H9 (cell line): ENCODE results near the gene MMP11. TPM values are rescaled to one million over a fixed set of nuclear protein-coding genes. Genes with fewer than 3 reads are reported as not detected.

Experiments
- DNase-seq: peaks from one replicate; pipeline ENCODE4 v3.0.0-alpha.2; 2017
- H2AFZ ChIP-seq: one replicate; pipeline ENCODE4 v1.6.1; 2013; ENCODE audit warnings: mild to moderate bottlenecking, low read length, control low read depth, moderate library complexity
- H2AK5ac ChIP-seq: 2 replicates; pipeline ENCODE4 v1.6.1; 2013; ENCODE audit warnings: low read length, control low read depth, mixed read lengths; ENCODE audit not compliant: insufficient read length
- H2BK120ac ChIP-seq: one replicate; pipeline ENCODE4 v1.6.1; 2013; ENCODE audit warnings: low read depth, mild to moderate bottlenecking, low read length, control low read depth, inconsistent platforms; ENCODE audit not compliant: poor library complexity, severe bottlenecking
- H2BK12ac ChIP-seq: 2 replicates; pipeline ENCODE4 v1.6.1; 2013; ENCODE audit warnings: low read length, control low read depth, mixed read lengths, low read depth; ENCODE audit not compliant: insufficient read length
- H2BK15ac ChIP-seq: 2 replicates; pipeline ENCODE4 v1.6.1; 2013; ENCODE audit warnings: low read depth, low read length, control low read depth
- H2BK20ac ChIP-seq: one replicate; pipeline ENCODE4 v1.6.1; 2013; ENCODE audit warnings: low read depth, mild to moderate bottlenecking, low read length, control low read depth, inconsistent platforms; ENCODE audit not compliant: poor library complexity, severe bottlenecking
- H2BK5ac ChIP-seq: 2 replicates; pipeline ENCODE4 v1.6.1; 2013; ENCODE audit warnings: low read length, control low read depth, mixed read lengths; ENCODE audit not compliant: insufficient read length
- H3K14ac ChIP-seq: 2 replicates; pipeline ENCODE4 v1.6.1; 2013; ENCODE audit warnings: low read length, control low read depth; ENCODE audit not compliant: insufficient read depth
- H3K18ac ChIP-seq: 2 replicates; pipeline ENCODE4 v1.6.1; 2013; ENCODE audit warnings: low read depth, mild to moderate bottlenecking, mixed read lengths, low read length, control low read depth; ENCODE audit not compliant: insufficient read length
- H3K23ac ChIP-seq: 2 replicates; pipeline ENCODE4 v1.6.1; 2013; ENCODE audit warnings: low read length, control low read depth, mixed read lengths, low read depth; ENCODE audit not compliant: insufficient read length
- H3K23me2 ChIP-seq: 2 replicates; pipeline ENCODE4 v1.6.1; 2013; ENCODE audit warnings: low read depth, mild to moderate bottlenecking, mixed read lengths, low read length, control low read depth; ENCODE audit not compliant: insufficient read length, poor library complexity, severe bottlenecking
- H3K27ac ChIP-seq: 2 replicates; pipeline ENCODE4 v1.5.1; 2013; ENCODE audit warnings: low read length, control low read depth, mixed read lengths, low read depth; ENCODE audit not compliant: insufficient read length
- H3K27me3 ChIP-seq: 2 replicates; pipeline ENCODE4 v1.6.1; 2013; ENCODE audit warnings: low read length, control low read depth, inconsistent platforms; ENCODE audit not compliant: insufficient read depth
- H3K4ac ChIP-seq: 2 replicates; pipeline ENCODE4 v1.6.1; 2013; ENCODE audit warnings: low read depth, mild to moderate bottlenecking, control low read depth, inconsistent platforms, low read length, moderate library complexity
- H3K4me1 ChIP-seq: 2 replicates; pipeline ENCODE4 v1.6.1; 2013; ENCODE audit warnings: low read length, control low read depth, inconsistent platforms; ENCODE audit not compliant: insufficient read depth
- H3K4me2 ChIP-seq: 2 replicates; pipeline ENCODE4 v1.6.1; 2013; ENCODE audit warnings: low read length, control low read depth, mixed read lengths; ENCODE audit not compliant: insufficient read length, insufficient read depth
- H3K56ac ChIP-seq: 2 replicates; pipeline ENCODE4 v1.6.1; 2013; ENCODE audit warnings: low read depth, mild to moderate bottlenecking, mixed read lengths, low read length, control low read depth; ENCODE audit not compliant: insufficient read length
- H3K79me1 ChIP-seq: 2 replicates; pipeline ENCODE4 v1.6.1; 2013; ENCODE audit warnings: low read depth, mild to moderate bottlenecking, moderate library complexity, low read length, control low read depth, inconsistent platforms; ENCODE audit not compliant: insufficient read depth, poor library complexity, severe bottlenecking
- H3K79me2 ChIP-seq: 2 replicates; pipeline ENCODE4 v1.6.1; 2013; ENCODE audit warnings: low read length, control low read depth, inconsistent platforms; ENCODE audit not compliant: insufficient read depth
- H3K9ac ChIP-seq: 2 replicates; pipeline ENCODE4 v1.6.1; 2013; ENCODE audit warnings: low read length, control low read depth, mixed read lengths; ENCODE audit not compliant: insufficient read length; ENCODE audit errors: extremely low read depth
- H3K9me3 ChIP-seq: one replicate; pipeline ENCODE4 v1.6.1; 2013; ENCODE audit warnings: low read depth, low read length, inconsistent platforms; ENCODE audit not compliant: control insufficient read depth
- H3T11ph ChIP-seq: one replicate; pipeline ENCODE4 v1.6.1; 2013; ENCODE audit warnings: mild to moderate bottlenecking, low read length, control low read depth, inconsistent platforms
- H4K20me1 ChIP-seq: one replicate; pipeline ENCODE4 v1.6.1; 2013; ENCODE audit not compliant: control insufficient read depth, insufficient read length, insufficient read depth
- H4K5ac ChIP-seq: 2 replicates; pipeline ENCODE4 v1.6.1; 2013; ENCODE audit warnings: low read depth, mild to moderate bottlenecking, mixed read lengths, low read length, control low read depth; ENCODE audit not compliant: insufficient read length
- H4K8ac ChIP-seq: replicated peaks from 2 replicates; pipeline ENCODE4 v1.6.1; 2013; ENCODE audit warnings: low read length, control low read depth, mixed read lengths, low read depth; ENCODE audit not compliant: insufficient read length
- H4K91ac ChIP-seq: 2 replicates; pipeline ENCODE4 v1.6.1; 2013; ENCODE audit warnings: low read depth, mild to moderate bottlenecking, moderate library complexity, mixed read lengths, low read length, control low read depth; ENCODE audit not compliant: insufficient read length
- H3K27ac Mint-ChIP-seq, 3 experiments: 2 replicates in 2 of 3; 3 replicates in 1 of 3; pipeline ENCODE4 v1.8.0; 2020 to 2021; ENCODE audit warnings: mixed read lengths in 3 of 3, mild to moderate bottlenecking in 1 of 3, moderate library complexity in 1 of 3
- H3K27me3 Mint-ChIP-seq: 2 replicates; pipeline ENCODE4 v1.8.0; 2021; ENCODE audit warnings: low read depth, mild to moderate bottlenecking, moderate library complexity, mixed read lengths
- H3K36me3 Mint-ChIP-seq, 3 experiments: 2 replicates in 2 of 3; 3 replicates in 1 of 3; pipeline ENCODE4 v1.8.0; 2020 to 2021; ENCODE audit warnings: low read depth in 3 of 3, mixed read lengths in 3 of 3; ENCODE audit not compliant: insufficient read depth in 1 of 3
- H3K4me1 Mint-ChIP-seq, 2 experiments: 2 replicates each; pipeline ENCODE4 v1.8.0; 2020; ENCODE audit warnings: mixed read lengths in 2 of 2
- H3K4me3 Mint-ChIP-seq, 2 experiments: 2 replicates in 1 of 2; 3 replicates in 1 of 2; pipeline ENCODE4 v1.8.0; 2020 to 2021; ENCODE audit warnings: mild to moderate bottlenecking in 2 of 2, mixed read lengths in 2 of 2, moderate library complexity in 1 of 2
- H3K9me3 Mint-ChIP-seq, 2 experiments: 2 replicates in 1 of 2; 3 replicates in 1 of 2; pipeline ENCODE4 v1.8.0; 2020; ENCODE audit warnings: mild to moderate bottlenecking in 2 of 2, mixed read lengths in 2 of 2, moderate library complexity in 1 of 2
- CTCF ChIP-seq: fragments of 200-600 bp; sonication (generic); conservative IDR thresholded peaks from 3 replicates; pipeline ENCODE4 v1.8.0; 2021; ENCODE audit warnings: antibody characterized with exemption, mild to moderate bottlenecking
- WGBS: extraction: QIAGEN DNeasy Blood & Tissue Kit; methylation state at CpG from one replicate; pipeline ENCODE4 v1.1.7; 2013; ENCODE audit warnings: missing lambda C conversion rate, low lambda C conversion rate, mixed read lengths; ENCODE audit not compliant: insufficient read length; ENCODE audit errors: extremely low coverage; 5-methylcytosine and 5-hydroxymethylcytosine counted together
- total RNA-seq: library from RNA; stranded (reverse); gene quantifications from 2 replicates; pipeline ENCODE4 v1.2.1, GENCODE V29; 2021

The MMP11 gene
- total RNA-seq, 1 experiment from 2014 or later, result 5.3 TPM

- no peak for TF ChIP-seq CTCF
- Histone ChIP-seq H3K23ac (no peak overlapping the region), H3K79me2 (no peaks in the 10 kb centered on the region), H3K27ac (no peak overlapping the region), H4K5ac (no peak overlapping the region), H3T11ph (no peak overlapping the region), H3K56ac (no peak overlapping the region), H2AFZ (no peak overlapping the region), H2AK5ac (no peak overlapping the region), H3K23me2 (no peaks in the 10 kb centered on the region), H3K4me1 (no peaks in the 10 kb centered on the region), H2BK12ac (no peak overlapping the region), H3K79me1 (no peaks in the 10 kb centered on the region), H2BK5ac (no peak overlapping the region), H4K20me1 (no peaks in the 10 kb centered on the region), H3K9me3 (no peaks in the 10 kb centered on the region), H3K14ac (no peak overlapping the region; the same call in 1 of the 2 replicates), H3K4me2 (no peak overlapping the region), H3K4ac (no peak overlapping the region), H3K27me3 (no peaks in the 10 kb centered on the region), H3K9ac (no peak overlapping the region), H3K18ac (no peak overlapping the region), H2BK20ac (no peak overlapping the region), H2BK120ac (no peak overlapping the region), H2BK15ac (no peak overlapping the region), H4K91ac (no peak overlapping the region), H4K8ac (no peak overlapping the region)
- Mint-ChIP-seq H3K4me3 (no peak overlapping the region), H3K27me3 (no peaks in the 10 kb centered on the region), H3K9me3 (no peaks in the 10 kb centered on the region; a peak in 1 of 5 replicates), H3K27ac (peak overlapping the region in 1 of 3 experiments; percentile 79; a peak in 2 of 7 replicates), H3K36me3 (peaks cover 63 to 92% (median 89%) of the 10 kb centered on the region in 3 experiments), H3K4me1 (peaks cover 0 to 3% of the 10 kb centered on the region in 2 experiments; a peak in 1 of 4 replicates)
- no peak for DNase-seq
- WGBS, result no CpG with 5 or more reads among the region's 8 CpGs
These were observed 29.3 kb downstream of the MMP11 start for GRCh38 chr22:23801886-23802377.
